PC-3 (cell line): ENCODE data around the gene CFAP299. TPM values are rescaled to one million over a fixed set of nuclear protein-coding genes. Genes with fewer than 3 reads are reported as not detected.

ENCODE experiments used
- ATAC-seq: fragments of 200-7000 bp; cut with Tn5 transposase; 2 replicates; pipeline ENCODE4 v1.9.1; 2020; ENCODE audit warnings: mild to moderate bottlenecking, moderate library complexity
- BruUV-seq: library from RNA; stranded (reverse); fragments of 400-500 nt; replicated peaks from 2 replicates; lab custom pipeline; 2021; lab: Mats Ljungman, UMichigan
- CTCF ChIA-PET: fragments of 300-600 bp; sonication (Branson Sonifier 250); formaldehyde crosslinking; loops from one replicate; lab custom pipeline; 2022; ENCODE audit warnings: antibody characterized with exemption; lab: Charles Lee
- POLR2A ChIA-PET: fragments of 300-600 bp; sonication (Branson Sonifier 250); formaldehyde crosslinking; loops from one replicate; lab custom pipeline; 2022; ENCODE audit warnings: antibody characterized with exemption; ENCODE audit not compliant: unreplicated experiment; lab: Charles Lee
- DNase-seq: peaks from one replicate; pipeline ENCODE4 v3.0.0-alpha.2; 2015
- H2AFZ ChIP-seq: fragments of 300-600 bp; sonication (generic); 2 replicates; pipeline ENCODE4 v1.6.0; 2016; ENCODE audit warnings: antibody characterized with exemption, low read length
- H3F3A ChIP-seq: fragments of 300-600 bp; sonication (generic); one replicate; pipeline ENCODE4 v1.6.0; 2017; ENCODE audit warnings: antibody characterized with exemption, low read length, control low read depth, mild to moderate bottlenecking; ENCODE audit not compliant: unreplicated experiment
- H3K27ac ChIP-seq: fragments of 300-600 bp; sonication (generic); 2 replicates; pipeline ENCODE4 v1.5.1; 2016; ENCODE audit warnings: mild to moderate bottlenecking, low read length
- H3K27me3 ChIP-seq: fragments of 300-600 bp; sonication (generic); 2 replicates; pipeline ENCODE4 v1.6.1; 2016; ENCODE audit warnings: low read length, mixed read lengths
- H3K36me3 ChIP-seq: fragments of 300-600 bp; sonication (generic); 2 replicates; pipeline ENCODE4 v1.6.1; 2016; ENCODE audit warnings: low read depth, mixed run types, low read length, mixed read lengths
- H3K4me1 ChIP-seq: fragments of 300-600 bp; sonication (generic); 2 replicates; pipeline ENCODE4 v1.5.1; 2016; ENCODE audit warnings: low read length; ENCODE audit not compliant: insufficient read depth
- H3K4me2 ChIP-seq: fragments of 300-600 bp; sonication (generic); 2 replicates; pipeline ENCODE4 v1.6.0; 2016; ENCODE audit warnings: low read length
- H3K4me3 ChIP-seq: fragments of 300-600 bp; sonication (generic); 2 replicates; pipeline ENCODE4 v1.5.1; 2016; ENCODE audit warnings: mild to moderate bottlenecking, low read length, mixed read lengths
- H3K79me2 ChIP-seq: fragments of 300-600 bp; sonication (generic); 2 replicates; pipeline ENCODE4 v1.6.1; 2017; ENCODE audit warnings: low read length, mixed read lengths
- H3K9ac ChIP-seq: fragments of 300-600 bp; sonication (generic); 2 replicates; pipeline ENCODE4 v1.6.0; 2016; ENCODE audit warnings: mild to moderate bottlenecking, low read length
- H3K9me2 ChIP-seq: fragments of 300-600 bp; sonication (generic); replicated peaks from 2 replicates; pipeline ENCODE4 v1.6.1; 2016; ENCODE audit warnings: mixed run types, low read length, mixed read lengths
- H3K9me3 ChIP-seq: fragments of 300-600 bp; sonication (generic); 2 replicates; pipeline ENCODE4 v1.6.1; 2016; ENCODE audit warnings: low read length, mixed read lengths
- H4K20me1 ChIP-seq: fragments of 300-600 bp; sonication (generic); 2 replicates; pipeline ENCODE4 v1.6.1; 2016; ENCODE audit warnings: low read length, mixed read lengths
- CTCF ChIP-seq: fragments of 300-600 bp; sonication (generic); conservative IDR thresholded peaks from 2 replicates; pipeline ENCODE4 v1.5.1; 2017; ENCODE audit warnings: antibody characterized with exemption, low read depth, mild to moderate bottlenecking, low read length
- EZH2 ChIP-seq: fragments of 300-600 bp; sonication (generic); IDR thresholded peaks from one replicate; pipeline ENCODE4 v1.6.1; 2017; ENCODE audit warnings: antibody characterized with exemption, mild to moderate bottlenecking, low read length; ENCODE audit not compliant: unreplicated experiment
- EZH2phosphoT487 ChIP-seq: fragments of 300-600 bp; sonication (generic); IDR thresholded peaks from 2 replicates; pipeline ENCODE4 v1.6.1; 2018; ENCODE audit warnings: mild to moderate bottlenecking, antibody characterized with exemption, low read length, borderline replicate concordance
- intact Hi-C: fragments of 100-400 bp; cut with micrococcal nuclease; formaldehyde crosslinking; loops from 2 replicates; pipeline ENCODE4 v1.9.0; 2023
- total RNA-seq: library from RNA; depleted of rRNA; stranded (reverse); fragments of >200 nt; gene quantifications from 2 replicates; pipeline ENCODE4 v1.2.3, GENCODE V29; 2014

CFAP299 gene
- total RNA-seq, 1 experiment from 2014 or later: not detected

- TF ChIP-seq CTCF: no peak
- Histone ChIP-seq H4K20me1 (no peaks in the 10 kb centered on the region), H3K9me3 (no peaks in the 10 kb centered on the region), H3K9me2 (no peaks in the 10 kb centered on the region), H3K4me3 (peak overlapping the region; percentile 42), H3K27ac (peak overlapping the region; percentile 90), H3K4me2 (peak overlapping the region; percentile 81), H3K27me3 (no peaks in the 10 kb centered on the region), H3K9ac (peak overlapping the region; percentile 50), H3F3A (peaks cover 9% of the 10 kb centered on the region), H3K79me2 (no peaks in the 10 kb centered on the region), H3K36me3 (no peaks in the 10 kb centered on the region), H3K4me1 (peaks cover 51% of the 10 kb centered on the region), H2AFZ (no peak overlapping the region)
- ATAC-seq (peak; percentile 40), DNase-seq (peak; percentile 55)
- ChIA-PET POLR2A (no interaction called here), CTCF (no interaction called here)
- intact Hi-C loops: loop anchor here (5.0 kb wide), 5 partner anchors 83 to 588 kb away; no protein-coding TSS in a partner anchor
- TSS peak; percentile 84 for BruUV-seq
Measured at GRCh38 chr4:80454556-80454955, 119.0 kb downstream of the CFAP299 start.

GRCh38 chr4:80459918-80460473 lies 124.5 kb downstream of the CFAP299 start:
- TF ChIP-seq EZH2phosphoT487 (no peak), EZH2 (no peak), CTCF (0 out of 2 replicates have a peak, but pooled peaks have one; percentile 9)
- BruUV-seq: no TSS peak
- no peak overlapping the region for H3K4me2 ChIP-seq
- peaks cover 35% of the 10 kb centered on the region for H3K4me1 ChIP-seq
- H3K27me3 ChIP-seq: no peaks in the 10 kb centered on the region
- H3F3A ChIP-seq: no peaks in the 10 kb centered on the region
- no peak for ATAC-seq
- no peaks in the 10 kb centered on the region for H3K79me2 ChIP-seq
- POLR2A ChIA-PET: no interaction called here
- H3K9me2 ChIP-seq: no peaks in the 10 kb centered on the region
- no peak overlapping the region for H3K9ac ChIP-seq
- no peaks in the 10 kb centered on the region for H4K20me1 ChIP-seq
- no peak overlapping the region for H3K4me3 ChIP-seq
- intact Hi-C loops: no loop called here
- H3K27ac ChIP-seq: no peak overlapping the region
- H3K36me3 ChIP-seq: no peaks in the 10 kb centered on the region
- CTCF ChIA-PET: interaction anchor here (0.5 to 0.6 kb wide), 2 partner anchors 13 to 580 kb away, joined by 3 to 10 read pairs; no protein-coding TSS in a partner anchor
- H2AFZ ChIP-seq: no peak overlapping the region
- H3K9me3 ChIP-seq: no peaks in the 10 kb centered on the region
- DNase-seq: no peak

- intact Hi-C loops: no loop called here
- peaks cover 21% of the 10 kb centered on the region for H3K4me1 ChIP-seq
- TF ChIP-seq EZH2 (no peak), CTCF (no peak), EZH2phosphoT487 (no peak)
- no peaks in the 10 kb centered on the region for H3K36me3 ChIP-seq
- H3K4me2 ChIP-seq: peak overlapping the region; percentile 20
- no peak overlapping the region for H2AFZ ChIP-seq
- H3K27ac ChIP-seq: no peak overlapping the region
- no peaks in the 10 kb centered on the region for H4K20me1 ChIP-seq
- DNase-seq (peak; percentile 67), ATAC-seq (peak; percentile 37; the same call in 1 of the 2 replicates)
- no peak overlapping the region for H3K9ac ChIP-seq
- no peaks in the 10 kb centered on the region for H3K9me3 ChIP-seq
- H3K79me2 ChIP-seq: no peaks in the 10 kb centered on the region
- CTCF ChIA-PET: no interaction called here
- POLR2A ChIA-PET: no interaction called here
- no peak overlapping the region for H3K4me3 ChIP-seq
- BruUV-seq: no TSS peak
- no peaks in the 10 kb centered on the region for H3K9me2 ChIP-seq
- H3K27me3 ChIP-seq: no peaks in the 10 kb centered on the region
- no peaks in the 10 kb centered on the region for H3F3A ChIP-seq
Measured at GRCh38 chr4:80461412-80461811, 125.9 kb downstream of the CFAP299 start.
